Kidney capillary endothelial cell (primary cell): ENCODE results near the gene EVI5.
"Not testable (repeated sequence)": the region's sequence is repeated elsewhere in the genome, so short reads cannot be mapped to it uniquely, and the experiment has no call there.

Experiments used
- DNase-seq: peaks from one replicate; pipeline ENCODE4 v3.0.0-alpha.2; 2018; ENCODE audit warnings: low spot score

Gene EVI5

DNA sequence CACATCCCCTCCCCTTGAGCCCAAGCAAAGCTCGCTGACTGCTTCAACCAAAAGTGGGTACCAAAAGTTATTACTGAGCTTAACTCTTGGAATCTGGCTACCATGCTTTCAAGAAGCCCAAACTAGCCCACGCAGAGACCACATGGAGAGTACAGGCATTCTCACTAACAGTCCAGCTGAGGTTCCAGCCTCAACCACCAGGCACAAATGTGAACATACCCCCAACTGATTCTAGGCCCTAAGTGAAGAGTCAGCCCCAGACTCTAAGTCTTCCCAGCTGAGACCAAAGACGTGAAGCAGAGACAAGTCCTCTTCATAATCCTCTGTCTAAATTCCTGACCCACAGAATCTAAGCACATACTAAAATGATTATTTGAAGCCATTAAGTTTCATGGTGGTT is 36.8 kb downstream of the EVI5 start:
- DNase-seq: no peak

- no peak for DNase-seq
These were observed 37.2 kb downstream of the EVI5 start for GRCh38 chr1:92747735-92748134.

GRCh38 chr1:92746255-92746654 is 38.7 kb downstream of the EVI5 start:
- DNase-seq: not testable (repeated sequence)

- DNase-seq: no peak
These were observed 41.7 kb downstream of the EVI5 start for GRCh38 chr1:92743221-92743620.

DNA sequence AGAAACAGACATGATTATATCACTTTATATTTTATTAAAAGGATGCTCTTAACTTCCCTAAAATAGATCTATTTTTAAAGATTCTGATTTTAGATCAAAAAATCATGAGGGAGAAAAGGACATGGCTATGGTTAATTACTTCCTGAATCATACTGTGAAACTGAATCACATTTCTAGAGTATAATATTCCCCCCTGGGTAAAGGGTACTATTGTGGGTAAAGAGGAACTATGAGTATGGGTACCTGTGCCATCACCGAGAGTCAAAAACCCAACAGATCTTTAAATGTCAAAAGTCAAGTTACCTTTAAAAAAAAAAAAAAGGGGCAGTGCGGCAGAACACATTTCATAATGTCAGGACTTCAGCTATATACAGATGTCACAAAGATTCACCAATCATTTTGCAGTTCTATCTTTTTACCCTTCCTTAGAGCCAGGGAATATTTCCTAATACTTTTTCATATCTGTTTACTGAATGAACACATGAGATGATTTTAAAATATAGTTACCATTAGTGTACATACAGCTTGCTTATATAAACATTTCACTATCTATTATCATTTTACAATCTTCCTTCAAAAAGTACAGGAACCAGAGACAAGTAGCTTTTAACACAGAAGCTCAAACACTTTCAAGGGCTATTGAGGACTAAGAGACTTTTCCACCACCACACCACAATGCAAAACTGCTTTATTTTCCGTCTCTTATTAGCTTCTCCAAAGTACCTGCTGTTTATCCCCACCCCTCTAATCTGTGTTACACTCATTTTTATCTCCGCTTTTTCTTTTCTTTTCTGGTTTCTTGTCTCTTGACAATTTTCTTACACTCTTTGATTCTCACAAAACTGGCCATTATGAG is 45.0 kb downstream of the EVI5 start:
- DNase-seq: no peak

GRCh38 chr1:92736395-92736794 is 48.5 kb downstream of the EVI5 start:
- DNase-seq: no peak

DNA sequence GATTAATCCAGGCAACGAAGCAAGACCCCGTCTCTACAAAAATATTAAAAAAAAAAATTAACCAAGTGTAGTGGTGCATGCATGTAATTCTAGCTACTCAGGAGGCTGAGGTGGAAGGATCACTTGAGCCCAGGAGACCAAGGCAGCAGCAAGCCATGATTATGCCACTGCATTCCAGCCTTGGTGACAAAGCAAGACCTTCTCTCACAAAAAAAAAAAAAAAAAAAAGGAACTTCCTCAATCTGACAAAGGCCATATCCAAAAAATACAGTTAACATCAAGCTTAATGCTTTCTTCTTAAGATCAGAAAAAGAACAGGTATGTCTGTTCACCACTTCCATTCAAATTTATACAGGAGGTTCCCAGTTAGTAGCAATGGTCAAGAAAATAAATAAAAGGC is 54.4 kb downstream of the EVI5 start:
- no peak for DNase-seq

DNA sequence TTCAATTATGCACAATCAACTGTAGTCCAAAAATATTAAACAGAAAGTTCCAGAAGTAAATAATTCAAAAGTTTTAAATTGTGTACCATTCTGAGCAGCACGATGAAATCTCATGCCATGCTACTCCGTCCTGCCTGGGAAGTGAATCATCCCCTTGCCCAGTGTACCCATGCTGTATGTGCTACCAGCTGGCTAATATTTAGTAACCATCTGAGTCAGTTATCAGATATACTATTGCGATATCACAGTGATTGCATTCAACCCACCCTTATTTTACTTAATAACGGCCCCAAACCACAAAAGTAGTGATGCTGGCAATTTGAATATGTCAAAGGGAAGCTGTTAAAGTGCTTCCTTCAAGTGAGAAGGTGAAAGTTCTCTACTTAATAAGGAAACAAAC is 56.2 kb downstream of the EVI5 start:
- no peak for DNase-seq

DNA sequence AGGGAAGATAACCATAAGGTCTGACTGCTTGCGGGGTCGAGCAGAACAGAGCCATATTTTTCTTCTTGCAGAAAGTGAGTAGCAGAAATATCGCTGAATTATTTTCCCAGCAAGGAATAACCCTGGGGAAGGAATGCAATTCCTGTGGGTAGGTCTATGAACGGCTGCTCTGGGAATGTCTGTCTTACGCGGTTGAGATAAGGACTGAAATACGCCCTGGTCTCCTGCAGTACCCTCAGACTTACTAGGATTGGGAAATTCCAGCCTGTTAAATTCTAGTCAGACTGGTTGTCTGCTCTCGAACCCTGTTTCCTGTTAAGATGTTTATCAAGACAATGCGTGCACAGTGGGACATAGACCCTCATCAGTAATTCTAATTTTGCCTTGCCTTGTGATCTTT is 61.2 kb downstream of the EVI5 start:
- DNase-seq: not testable (repeated sequence)

DNA sequence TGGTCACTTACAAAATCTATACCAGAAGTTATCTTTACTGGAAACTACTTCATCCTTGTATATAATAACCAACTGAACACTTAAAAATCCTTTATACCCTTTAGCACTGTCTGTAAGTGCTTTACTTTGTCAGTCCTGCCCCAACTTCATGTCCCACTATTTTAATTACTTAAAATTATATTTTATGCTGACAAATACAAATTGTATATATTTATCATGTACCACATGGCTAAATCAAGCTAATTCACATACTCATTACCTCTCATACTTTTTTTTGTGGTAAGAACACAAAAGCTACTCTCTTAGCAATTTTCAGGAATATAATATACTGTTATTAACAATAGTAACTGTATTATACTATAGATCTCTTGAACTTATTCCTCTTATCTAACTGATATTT is 63.0 kb downstream of the EVI5 start:
- no peak for DNase-seq

GRCh38 chr1:92721157-92721556 is 63.8 kb downstream of the EVI5 start:
- DNase-seq: not testable (repeated sequence)

GRCh38 chr1:92715476-92715951 is 69.4 kb downstream of the EVI5 start:
- not testable (repeated sequence) for DNase-seq

DNA sequence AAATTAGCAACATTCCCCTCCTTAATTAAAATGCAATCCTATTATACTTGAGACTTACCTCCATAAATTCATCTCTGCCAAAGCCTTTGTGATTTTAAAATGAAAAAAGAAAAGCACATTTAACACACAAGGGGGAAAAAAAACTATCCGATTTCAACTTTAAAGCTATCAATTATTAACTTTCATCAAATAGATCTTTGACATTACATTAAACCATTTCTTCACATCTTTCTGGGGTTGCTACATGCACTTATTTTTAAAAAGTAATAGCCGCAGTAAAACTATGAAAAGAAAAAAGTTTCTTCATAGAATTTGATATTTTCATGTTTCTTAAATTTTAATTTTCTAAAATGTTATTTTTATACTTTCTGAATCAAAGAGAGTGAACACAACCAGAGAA is 71.0 kb downstream of the EVI5 start:
- no peak for DNase-seq

DNA sequence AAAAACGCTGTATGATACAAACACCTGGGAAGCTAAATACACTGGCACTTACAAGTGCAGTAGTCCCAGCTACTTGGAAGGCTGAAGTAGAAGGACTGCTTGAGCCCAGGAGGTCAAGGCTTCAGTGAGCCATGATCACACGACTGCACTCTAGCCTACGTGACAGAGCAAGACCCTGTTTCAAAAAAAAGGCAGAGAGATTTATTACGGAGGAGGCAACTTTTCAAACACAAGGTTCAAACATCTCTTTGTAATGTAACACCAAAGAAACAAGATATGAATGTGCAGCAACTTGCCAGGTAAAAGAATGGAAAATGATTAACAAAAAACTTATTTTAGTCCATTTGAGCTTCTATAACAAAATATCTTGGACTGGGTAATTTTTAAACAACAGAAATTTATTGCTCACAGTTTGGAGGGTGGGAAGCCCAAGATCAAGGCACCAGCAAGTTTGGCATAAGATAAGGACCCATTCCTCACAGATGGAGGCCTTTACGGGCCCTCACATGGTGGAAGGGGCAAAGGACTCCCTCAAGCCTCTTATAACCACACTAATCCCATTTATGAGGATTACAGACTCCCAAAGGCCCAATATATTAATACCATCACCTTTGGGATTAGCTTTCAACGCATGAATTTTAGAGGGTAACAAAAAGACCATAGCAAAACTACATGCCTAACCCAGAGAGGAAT is 73.3 kb downstream of the EVI5 start:
- no peak for DNase-seq

- no peak for DNase-seq
These were observed 75.2 kb downstream of the EVI5 start for GRCh38 chr1:92709738-92710137.

- no peak for DNase-seq
These were observed 76.4 kb downstream of the EVI5 start for GRCh38 chr1:92708368-92708950.

GRCh38 chr1:92707709-92708108 is 77.2 kb downstream of the EVI5 start:
- no peak for DNase-seq

DNA sequence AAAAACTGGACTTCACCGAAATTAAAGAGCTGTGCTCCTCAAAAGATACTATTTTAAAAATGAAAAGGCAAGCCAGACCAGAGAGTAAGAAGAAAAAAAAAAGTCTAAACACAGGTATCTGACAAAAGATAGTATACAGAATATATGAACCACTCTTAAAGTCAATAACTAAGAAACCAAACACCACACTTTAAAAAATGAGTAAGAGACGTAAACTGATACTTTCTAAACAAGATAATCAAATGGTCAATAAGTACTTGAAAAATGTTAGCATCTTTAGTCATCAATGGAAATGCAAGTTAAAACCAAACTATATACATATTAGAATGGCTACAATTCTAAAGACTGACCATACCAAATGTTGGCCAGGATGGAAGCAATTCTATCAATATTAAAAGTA is 77.6 kb downstream of the EVI5 start:
- DNase-seq: no peak

DNA sequence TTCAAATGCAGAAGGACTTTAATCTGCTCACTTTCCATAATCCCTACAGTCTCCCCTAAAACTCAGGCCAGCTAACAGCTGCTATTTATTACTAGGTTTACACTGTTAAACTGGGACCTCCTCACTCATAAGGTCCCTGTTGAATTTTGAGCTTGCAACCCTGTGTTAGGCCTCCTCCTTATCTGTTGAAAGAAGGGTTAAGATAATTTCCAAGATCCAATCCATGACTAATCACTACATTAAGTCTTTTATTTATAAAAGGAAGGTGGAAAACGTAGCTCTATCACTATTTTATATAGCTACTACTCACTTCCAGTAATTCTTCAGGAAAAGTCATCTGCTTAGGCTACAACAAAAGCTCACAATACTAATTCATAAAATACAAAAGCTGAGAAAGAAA is 79.5 kb downstream of the EVI5 start:
- peak; percentile 8 for DNase-seq

GRCh38 chr1:92701147-92701546 is 83.8 kb downstream of the EVI5 start:
- DNase-seq: no peak

- no peak for DNase-seq
These were observed 86.0 kb downstream of the EVI5 start for GRCh38 chr1:92698932-92699331.

- no peak for DNase-seq
These were observed 89.8 kb downstream of the EVI5 start for GRCh38 chr1:92695104-92695503.

DNA sequence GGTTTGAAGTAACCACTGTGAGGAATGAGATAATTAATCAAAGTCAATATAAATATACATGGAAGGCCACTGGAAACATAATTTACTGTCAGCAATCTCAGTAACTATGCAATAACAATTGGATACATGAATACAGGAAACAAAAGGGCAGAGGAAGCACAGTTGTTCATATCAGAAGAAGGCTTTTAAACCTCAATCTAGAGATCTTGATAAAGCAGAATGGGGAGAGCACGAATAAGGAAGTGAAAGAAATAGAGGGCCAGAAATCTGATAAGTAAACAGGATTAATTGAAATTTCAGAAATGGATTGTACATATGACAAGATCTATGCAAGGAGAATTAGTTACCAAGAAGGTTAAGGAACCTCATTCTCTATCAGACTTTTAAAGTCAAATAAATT is 93.0 kb downstream of the EVI5 start:
- DNase-seq: no peak
